H9 (cell line): ENCODE measurements around the gene PCYT1B. TPM values are rescaled to one million over a fixed set of nuclear protein-coding genes. Genes with fewer than 3 reads are reported as not detected.

ENCODE experiments used
- DNase-seq: peaks from one replicate; pipeline ENCODE4 v3.0.0-alpha.2; 2017
- H2AFZ ChIP-seq: one replicate; pipeline ENCODE4 v1.6.1; 2013; ENCODE audit warnings: mild to moderate bottlenecking, low read length, control low read depth, moderate library complexity
- H2AK5ac ChIP-seq: 2 replicates; pipeline ENCODE4 v1.6.1; 2013; ENCODE audit warnings: low read length, control low read depth, mixed read lengths; ENCODE audit not compliant: insufficient read length
- H2BK120ac ChIP-seq: one replicate; pipeline ENCODE4 v1.6.1; 2013; ENCODE audit warnings: low read depth, mild to moderate bottlenecking, low read length, control low read depth, inconsistent platforms; ENCODE audit not compliant: poor library complexity, severe bottlenecking
- H2BK12ac ChIP-seq: 2 replicates; pipeline ENCODE4 v1.6.1; 2013; ENCODE audit warnings: low read length, control low read depth, mixed read lengths, low read depth; ENCODE audit not compliant: insufficient read length
- H2BK15ac ChIP-seq: 2 replicates; pipeline ENCODE4 v1.6.1; 2013; ENCODE audit warnings: low read depth, low read length, control low read depth
- H2BK20ac ChIP-seq: one replicate; pipeline ENCODE4 v1.6.1; 2013; ENCODE audit warnings: low read depth, mild to moderate bottlenecking, low read length, control low read depth, inconsistent platforms; ENCODE audit not compliant: poor library complexity, severe bottlenecking
- H2BK5ac ChIP-seq: 2 replicates; pipeline ENCODE4 v1.6.1; 2013; ENCODE audit warnings: low read length, control low read depth, mixed read lengths; ENCODE audit not compliant: insufficient read length
- H3K14ac ChIP-seq: 2 replicates; pipeline ENCODE4 v1.6.1; 2013; ENCODE audit warnings: low read length, control low read depth; ENCODE audit not compliant: insufficient read depth
- H3K18ac ChIP-seq: 2 replicates; pipeline ENCODE4 v1.6.1; 2013; ENCODE audit warnings: low read depth, mild to moderate bottlenecking, mixed read lengths, low read length, control low read depth; ENCODE audit not compliant: insufficient read length
- H3K23ac ChIP-seq: 2 replicates; pipeline ENCODE4 v1.6.1; 2013; ENCODE audit warnings: low read length, control low read depth, mixed read lengths, low read depth; ENCODE audit not compliant: insufficient read length
- H3K23me2 ChIP-seq: 2 replicates; pipeline ENCODE4 v1.6.1; 2013; ENCODE audit warnings: low read depth, mild to moderate bottlenecking, mixed read lengths, low read length, control low read depth; ENCODE audit not compliant: insufficient read length, poor library complexity, severe bottlenecking
- H3K27ac ChIP-seq: 2 replicates; pipeline ENCODE4 v1.5.1; 2013; ENCODE audit warnings: low read length, control low read depth, mixed read lengths, low read depth; ENCODE audit not compliant: insufficient read length
- H3K27me3 ChIP-seq: 2 replicates; pipeline ENCODE4 v1.6.1; 2013; ENCODE audit warnings: low read length, control low read depth, inconsistent platforms; ENCODE audit not compliant: insufficient read depth
- H3K4ac ChIP-seq: 2 replicates; pipeline ENCODE4 v1.6.1; 2013; ENCODE audit warnings: low read depth, mild to moderate bottlenecking, control low read depth, inconsistent platforms, low read length, moderate library complexity
- H3K4me1 ChIP-seq: 2 replicates; pipeline ENCODE4 v1.6.1; 2013; ENCODE audit warnings: low read length, control low read depth, inconsistent platforms; ENCODE audit not compliant: insufficient read depth
- H3K4me2 ChIP-seq: 2 replicates; pipeline ENCODE4 v1.6.1; 2013; ENCODE audit warnings: low read length, control low read depth, mixed read lengths; ENCODE audit not compliant: insufficient read length, insufficient read depth
- H3K56ac ChIP-seq: 2 replicates; pipeline ENCODE4 v1.6.1; 2013; ENCODE audit warnings: low read depth, mild to moderate bottlenecking, mixed read lengths, low read length, control low read depth; ENCODE audit not compliant: insufficient read length
- H3K79me1 ChIP-seq: 2 replicates; pipeline ENCODE4 v1.6.1; 2013; ENCODE audit warnings: low read depth, mild to moderate bottlenecking, moderate library complexity, low read length, control low read depth, inconsistent platforms; ENCODE audit not compliant: insufficient read depth, poor library complexity, severe bottlenecking
- H3K79me2 ChIP-seq: 2 replicates; pipeline ENCODE4 v1.6.1; 2013; ENCODE audit warnings: low read length, control low read depth, inconsistent platforms; ENCODE audit not compliant: insufficient read depth
- H3K9ac ChIP-seq: 2 replicates; pipeline ENCODE4 v1.6.1; 2013; ENCODE audit warnings: low read length, control low read depth, mixed read lengths; ENCODE audit not compliant: insufficient read length; ENCODE audit errors: extremely low read depth
- H3K9me3 ChIP-seq: one replicate; pipeline ENCODE4 v1.6.1; 2013; ENCODE audit warnings: low read depth, low read length, inconsistent platforms; ENCODE audit not compliant: control insufficient read depth
- H3T11ph ChIP-seq: one replicate; pipeline ENCODE4 v1.6.1; 2013; ENCODE audit warnings: mild to moderate bottlenecking, low read length, control low read depth, inconsistent platforms
- H4K20me1 ChIP-seq: one replicate; pipeline ENCODE4 v1.6.1; 2013; ENCODE audit not compliant: control insufficient read depth, insufficient read length, insufficient read depth
- H4K5ac ChIP-seq: 2 replicates; pipeline ENCODE4 v1.6.1; 2013; ENCODE audit warnings: low read depth, mild to moderate bottlenecking, mixed read lengths, low read length, control low read depth; ENCODE audit not compliant: insufficient read length
- H4K8ac ChIP-seq: replicated peaks from 2 replicates; pipeline ENCODE4 v1.6.1; 2013; ENCODE audit warnings: low read length, control low read depth, mixed read lengths, low read depth; ENCODE audit not compliant: insufficient read length
- H4K91ac ChIP-seq: 2 replicates; pipeline ENCODE4 v1.6.1; 2013; ENCODE audit warnings: low read depth, mild to moderate bottlenecking, moderate library complexity, mixed read lengths, low read length, control low read depth; ENCODE audit not compliant: insufficient read length
- H3K27ac Mint-ChIP-seq, 3 experiments: 2 replicates in 2 of 3; 3 replicates in 1 of 3; pipeline ENCODE4 v1.8.0; 2020 to 2021; ENCODE audit warnings: mixed read lengths in 3 of 3, mild to moderate bottlenecking in 1 of 3, moderate library complexity in 1 of 3
- H3K27me3 Mint-ChIP-seq: 2 replicates; pipeline ENCODE4 v1.8.0; 2021; ENCODE audit warnings: low read depth, mild to moderate bottlenecking, moderate library complexity, mixed read lengths
- H3K36me3 Mint-ChIP-seq, 3 experiments: 2 replicates in 2 of 3; 3 replicates in 1 of 3; pipeline ENCODE4 v1.8.0; 2020 to 2021; ENCODE audit warnings: low read depth in 3 of 3, mixed read lengths in 3 of 3; ENCODE audit not compliant: insufficient read depth in 1 of 3
- H3K4me1 Mint-ChIP-seq, 2 experiments: 2 replicates each; pipeline ENCODE4 v1.8.0; 2020; ENCODE audit warnings: mixed read lengths in 2 of 2
- H3K4me3 Mint-ChIP-seq, 2 experiments: 2 replicates in 1 of 2; 3 replicates in 1 of 2; pipeline ENCODE4 v1.8.0; 2020 to 2021; ENCODE audit warnings: mild to moderate bottlenecking in 2 of 2, mixed read lengths in 2 of 2, moderate library complexity in 1 of 2
- H3K9me3 Mint-ChIP-seq, 2 experiments: 2 replicates in 1 of 2; 3 replicates in 1 of 2; pipeline ENCODE4 v1.8.0; 2020; ENCODE audit warnings: mild to moderate bottlenecking in 2 of 2, mixed read lengths in 2 of 2, moderate library complexity in 1 of 2
- CTCF ChIP-seq: fragments of 200-600 bp; sonication (generic); conservative IDR thresholded peaks from 3 replicates; pipeline ENCODE4 v1.8.0; 2021; ENCODE audit warnings: antibody characterized with exemption, mild to moderate bottlenecking
- WGBS: extraction: QIAGEN DNeasy Blood & Tissue Kit; methylation state at CpG from one replicate; pipeline ENCODE4 v1.1.7; 2013; ENCODE audit warnings: missing lambda C conversion rate, low lambda C conversion rate, mixed read lengths; ENCODE audit not compliant: insufficient read length; ENCODE audit errors: extremely low coverage; 5-methylcytosine and 5-hydroxymethylcytosine counted together
- total RNA-seq: library from RNA; stranded (reverse); gene quantifications from 2 replicates; pipeline ENCODE4 v1.2.1, GENCODE V29; 2021

The PCYT1B gene
- total RNA-seq, 1 experiment from 2014 or later = 29.1 TPM

- H3K23me2 ChIP-seq = no peaks in the 10 kb centered on the region
- no peak overlapping the region for H2AK5ac ChIP-seq
- H3K27me3 ChIP-seq = no peaks in the 10 kb centered on the region
- no peak overlapping the region for H4K5ac ChIP-seq
- H2BK120ac ChIP-seq = no peak overlapping the region
- H2BK5ac ChIP-seq = no peak overlapping the region
- no CpG with 5 or more reads among the region's 5 CpGs for WGBS
- no peak overlapping the region for H3K27ac Mint-ChIP-seq
- H3K9me3 Mint-ChIP-seq = no peaks in the 10 kb centered on the region
- H3K27ac ChIP-seq = no peak overlapping the region
- H4K91ac ChIP-seq = no peak overlapping the region
- no peak overlapping the region for H2BK12ac ChIP-seq
- H3K27me3 Mint-ChIP-seq = no peaks in the 10 kb centered on the region
- H3K9me3 ChIP-seq = no peaks in the 10 kb centered on the region
- no peak overlapping the region for H3K14ac ChIP-seq
- H3K79me2 ChIP-seq = no peaks in the 10 kb centered on the region
- no peak overlapping the region for H3K56ac ChIP-seq
- DNase-seq = no peak
- no peak overlapping the region for H3K23ac ChIP-seq
- no peak overlapping the region for H3K4me2 ChIP-seq
- no peak overlapping the region for H3K4me3 Mint-ChIP-seq
- H2AFZ ChIP-seq = no peak overlapping the region
- no peak overlapping the region for H3K18ac ChIP-seq
- H3T11ph ChIP-seq = no peak overlapping the region
- no peak overlapping the region for H2BK20ac ChIP-seq
- no peak overlapping the region for H3K4ac ChIP-seq
- no peaks in the 10 kb centered on the region for H3K36me3 Mint-ChIP-seq
- no peak overlapping the region for H2BK15ac ChIP-seq
- H3K79me1 ChIP-seq = no peaks in the 10 kb centered on the region
- no peaks in the 10 kb centered on the region for H4K20me1 ChIP-seq
- H3K9ac ChIP-seq = no peak overlapping the region
- H4K8ac ChIP-seq = no peak overlapping the region
- peaks cover 26 to 44% of the 10 kb centered on the region in 2 experiments for H3K4me1 Mint-ChIP-seq
- no peaks in the 10 kb centered on the region for H3K4me1 ChIP-seq
- no peak for TF ChIP-seq CTCF
These were observed 97.0 kb downstream of the PCYT1B start for GRCh38 chrX:24550166-24550565.
